IPS DF 6.9 (cell line): ENCODE measurements around the gene DNASE2.
"Not testable (repeated sequence)": the region's sequence is repeated elsewhere in the genome, so short reads cannot be mapped to it uniquely, and the experiment has no call there.

Experiments
- DNase-seq: peaks from one replicate; pipeline ENCODE4 v3.0.0-alpha.2; 2013; ENCODE audit warnings: low read depth, low spot score
- H3K27ac ChIP-seq: one replicate; pipeline ENCODE4 v1.5.1; 2013; ENCODE audit warnings: low read length, control low read depth
- H3K27me3 ChIP-seq: 2 replicates; pipeline ENCODE4 v1.6.1; 2013; ENCODE audit warnings: mild to moderate bottlenecking, low read length; ENCODE audit not compliant: control insufficient read depth, insufficient read depth
- H3K36me3 ChIP-seq: 2 replicates; pipeline ENCODE4 v1.6.1; 2013; ENCODE audit warnings: low read length; ENCODE audit not compliant: control insufficient read depth, insufficient read depth
- H3K4me1 ChIP-seq: 2 replicates; pipeline ENCODE4 v1.6.1; 2013; ENCODE audit warnings: low read length; ENCODE audit not compliant: control insufficient read depth, insufficient read depth
- H3K4me3 ChIP-seq: 2 replicates; pipeline ENCODE4 v1.5.1; 2013; ENCODE audit warnings: mild to moderate bottlenecking, low read length
- H3K9me3 ChIP-seq: 2 replicates; pipeline ENCODE4 v1.6.1; 2013; ENCODE audit warnings: low read length, inconsistent platforms; ENCODE audit not compliant: control insufficient read depth, insufficient read depth
- WGBS: extraction: QIAGEN DNeasy Blood & Tissue Kit; methylation state at CpG from one replicate; pipeline ENCODE4 v1.1.7; 2013; ENCODE audit warnings: mixed read lengths, missing lambda C conversion rate; ENCODE audit not compliant: insufficient read length, insufficient coverage; 5-methylcytosine and 5-hydroxymethylcytosine counted together

DNASE2 gene

GRCh38 chr19:12912571-12912970 lies 31.3 kb upstream of the DNASE2 start:
- no peak for DNase-seq
- Histone ChIP-seq H3K4me3 (no peak overlapping the region), H3K27me3 (no peaks in the 10 kb centered on the region), H3K27ac (no peak overlapping the region), H3K4me1 (peaks cover 3% of the 10 kb centered on the region; the same call in 1 of the 2 replicates), H3K9me3 (no peaks in the 10 kb centered on the region), H3K36me3 (no peaks in the 10 kb centered on the region)
- WGBS = no CpG with 5 or more reads among the region's 4 CpGs

- no peak for DNase-seq
These were observed 25.9 kb upstream of the DNASE2 start for GRCh38 chr19:12907166-12907565.

GRCh38 chr19:12899891-12900518 lies 18.8 kb upstream of the DNASE2 start:
- peaks cover 21% of the 10 kb centered on the region for H3K36me3 ChIP-seq
- no peak for DNase-seq
- no peaks in the 10 kb centered on the region for H3K9me3 ChIP-seq
- no peaks in the 10 kb centered on the region for H3K4me1 ChIP-seq
- no peak overlapping the region for H3K4me3 ChIP-seq
- no peak overlapping the region for H3K27ac ChIP-seq
- no peaks in the 10 kb centered on the region for H3K27me3 ChIP-seq
- WGBS = no CpG with 5 or more reads among the region's 10 CpGs

More at GRCh38 chr19:12907166-12907565, 25.9 kb upstream of the DNASE2 start:
- H3K4me3 ChIP-seq = no peak overlapping the region
- peaks cover under 1% of the 10 kb centered on the region; the same call in 1 of the 2 replicates for H3K4me1 ChIP-seq
- no peaks in the 10 kb centered on the region for H3K36me3 ChIP-seq
- H3K27ac ChIP-seq = no peak overlapping the region
- WGBS = no CpG with 5 or more reads among the region's 9 CpGs
- H3K27me3 ChIP-seq = no peaks in the 10 kb centered on the region
- H3K9me3 ChIP-seq = no peaks in the 10 kb centered on the region

GRCh38 chr19:12896460-12896859 lies 15.2 kb upstream of the DNASE2 start:
- H3K27me3 ChIP-seq = no peaks in the 10 kb centered on the region
- peaks cover 29% of the 10 kb centered on the region for H3K36me3 ChIP-seq
- no CpG with 5 or more reads among the region's 17 CpGs for WGBS
- H3K27ac ChIP-seq = no peak overlapping the region
- no peaks in the 10 kb centered on the region for H3K9me3 ChIP-seq
- no peak for DNase-seq
- no peak overlapping the region for H3K4me3 ChIP-seq
- 0 out of 2 replicates have a peak, but pooled peaks cover 3% of the 10 kb centered on the region for H3K4me1 ChIP-seq

GRCh38 chr19:12893582-12893981 lies 12.3 kb upstream of the DNASE2 start:
- WGBS = no CpG with 5 or more reads among the region's 5 CpGs
- H3K36me3 ChIP-seq = peaks cover 29% of the 10 kb centered on the region

GRCh38 chr19:12891553-12892021 lies 10.3 kb upstream of the DNASE2 start:
- no CpG with 5 or more reads among the region's 26 CpGs for WGBS
- 0 out of 2 replicates have a peak, but pooled peaks cover 3% of the 10 kb centered on the region for H3K4me1 ChIP-seq
- no peaks in the 10 kb centered on the region for H3K27me3 ChIP-seq
- no peak overlapping the region for H3K27ac ChIP-seq
- DNase-seq = no peak
- H3K36me3 ChIP-seq = peaks cover 15% of the 10 kb centered on the region
- no peaks in the 10 kb centered on the region for H3K9me3 ChIP-seq
- H3K4me3 ChIP-seq = peak overlapping the region; percentile 84

More at GRCh38 chr19:12893582-12893981, 12.3 kb upstream of the DNASE2 start:
- no peak overlapping the region for H3K4me3 ChIP-seq
- no peak overlapping the region for H3K27ac ChIP-seq
- H3K9me3 ChIP-seq = no peaks in the 10 kb centered on the region
- 0 out of 2 replicates have a peak, but pooled peaks cover 3% of the 10 kb centered on the region for H3K4me1 ChIP-seq
- no peaks in the 10 kb centered on the region for H3K27me3 ChIP-seq
- DNase-seq = no peak

GRCh38 chr19:12890787-12891552 lies 9.7 kb upstream of the DNASE2 start, which contains the start of gene GCDH:
GCDH (plus strand) TSS chr19:12891160; CDS start chr19:12891305, 145 bp downstream.
- Histone ChIP-seq H3K27ac (no peak within 1 kb of the TSS), H3K36me3 (peaks cover 10% of the 10 kb centered on the region; the same call in 1 of the 2 replicates), H3K4me3 (peak within 1 kb of the TSS; percentile 84), H3K9me3 (no peaks in the 10 kb centered on the region), H3K4me1 (0 out of 2 replicates have a peak, but pooled peaks cover 3% of the 10 kb centered on the region), H3K27me3 (no peaks in the 10 kb centered on the region)
- no CpG with 5 or more reads among the region's 49 CpGs for WGBS
- DNase-seq = peak; percentile 97

- not testable (repeated sequence) for H3K4me1 ChIP-seq, DNase-seq, H3K27ac ChIP-seq, H3K27me3 ChIP-seq, H3K36me3 ChIP-seq, H3K9me3 ChIP-seq
- WGBS = no CpG with 5 or more reads among the region's 10 CpGs
- peak overlapping the region; percentile 35; the same call in 1 of the 2 replicates for H3K4me3 ChIP-seq
These were observed 9.1 kb upstream of the DNASE2 start for GRCh38 chr19:12890299-12890786.

- H3K27ac ChIP-seq = no peak overlapping the region
- H3K36me3 ChIP-seq = peaks cover under 1% of the 10 kb centered on the region; the same call in 1 of the 2 replicates
- DNase-seq = no peak
- no peaks in the 10 kb centered on the region for H3K9me3 ChIP-seq
- no peaks in the 10 kb centered on the region for H3K27me3 ChIP-seq
- no peak overlapping the region for H3K4me3 ChIP-seq
- H3K4me1 ChIP-seq = 0 out of 2 replicates have a peak, but pooled peaks cover 3% of the 10 kb centered on the region
- WGBS = no CpG with 5 or more reads among the region's 5 CpGs
These were observed 6.9 kb upstream of the DNASE2 start for GRCh38 chr19:12888006-12888603.
